GM12801 (cell line): ENCODE data around the gene CMC2.

Experiments used
- CTCF ChIP-seq: IDR thresholded peaks from one replicate; pipeline ENCODE4 v1.5.1; 2011; ENCODE audit warnings: control low read depth; ENCODE audit not compliant: insufficient read length; ENCODE audit errors: extremely low read depth

The CMC2 gene

GRCh38 chr16:81008505-81008789 is 1.8 kb upstream of the CMC2 start:
- no peak for TF ChIP-seq CTCF

- no peak for TF ChIP-seq CTCF
These were observed 373 bp downstream of the CMC2 start for GRCh38 chr16:81006211-81006812.

DNA sequence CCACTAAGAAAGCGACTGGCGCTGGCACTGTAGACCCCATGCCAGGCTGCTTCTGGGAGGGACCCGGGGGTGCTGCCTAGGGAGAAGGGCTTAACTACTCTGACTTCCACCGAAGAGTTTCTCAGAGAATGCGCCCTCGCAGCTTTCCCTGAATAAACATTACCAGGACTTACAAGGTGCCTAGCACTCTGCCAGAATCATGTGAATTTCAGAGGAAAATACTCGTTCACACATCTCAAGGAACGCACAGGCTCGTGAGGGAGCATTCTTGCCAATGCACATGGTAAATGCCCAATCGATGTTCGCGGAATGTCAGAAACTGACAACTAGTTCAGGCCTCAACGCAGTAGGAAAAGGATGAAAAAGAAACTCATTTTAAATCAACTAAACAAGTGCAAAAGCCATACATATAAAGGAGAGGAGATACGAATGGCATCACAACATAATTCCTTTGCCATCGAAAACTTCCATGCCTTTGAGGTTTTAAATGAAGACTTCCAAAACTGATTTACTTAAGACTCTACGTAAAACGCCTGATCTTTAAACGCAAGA is 999 bp downstream of the CMC2 start:
- TF ChIP-seq CTCF, result no peak

GRCh38 chr16:81004646-81005353 is 1.9 kb downstream of the CMC2 start:
- no peak for TF ChIP-seq CTCF

DNA sequence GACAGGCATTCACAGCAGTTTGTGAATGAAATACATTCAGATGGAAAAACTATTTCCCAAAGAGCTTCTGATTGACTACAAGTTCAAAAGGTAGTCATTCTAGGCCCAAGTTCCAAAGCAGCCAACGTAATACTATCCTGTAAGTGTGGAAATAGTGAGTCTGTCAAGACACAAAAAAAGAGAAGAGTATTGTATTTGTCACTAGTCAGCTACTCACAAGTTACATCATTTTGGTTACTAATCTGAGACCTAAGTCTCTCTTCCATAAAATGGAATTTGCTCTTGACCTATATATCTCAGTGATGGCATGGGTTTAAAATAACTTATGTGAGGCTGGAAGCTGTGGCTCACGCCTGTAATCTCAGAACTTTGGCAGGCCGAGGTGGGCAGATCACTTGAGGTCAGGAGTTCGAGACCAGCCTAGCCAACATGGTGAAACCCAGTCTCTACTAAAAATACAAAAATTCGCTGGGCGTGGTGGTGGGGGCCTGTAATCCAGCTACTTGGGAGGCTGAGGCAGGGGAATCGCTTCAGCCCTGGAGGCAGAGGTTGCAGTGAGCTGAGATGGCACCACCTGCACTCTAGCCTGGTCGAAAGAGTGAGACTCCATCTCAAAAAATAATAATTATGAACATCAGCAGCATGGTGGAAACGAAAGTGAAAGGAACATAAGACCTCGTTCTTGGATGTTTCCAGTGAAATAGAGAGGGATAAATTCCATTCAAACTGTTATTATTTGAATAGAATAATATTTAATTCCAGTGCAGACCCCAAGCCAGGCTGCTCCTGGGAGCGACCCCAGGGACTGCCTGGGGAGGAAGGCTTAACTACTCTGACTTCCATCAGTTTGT is 2.9 kb downstream of the CMC2 start:
- TF ChIP-seq CTCF, result no peak

- TF ChIP-seq CTCF, result no peak
These were observed 3.6 kb downstream of the CMC2 start for GRCh38 chr16:81003064-81003463.

DNA sequence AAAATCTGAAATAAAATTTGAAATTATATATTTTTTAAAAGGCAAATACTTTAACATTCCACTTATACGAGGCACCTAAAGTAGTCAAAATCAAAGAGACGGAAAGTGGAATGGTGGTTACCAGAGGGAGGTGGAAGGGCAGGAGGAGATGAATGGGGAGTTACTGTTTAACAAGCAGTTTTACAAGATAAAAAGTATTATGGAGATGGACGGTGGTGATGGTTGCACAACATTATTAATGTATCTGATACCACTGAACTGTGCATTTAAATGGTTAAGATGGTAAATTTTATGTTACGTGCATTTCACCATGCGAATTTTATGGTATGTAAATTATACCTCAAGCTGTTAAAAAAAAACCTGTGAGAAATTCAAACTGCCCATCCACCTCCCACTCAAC is 5.4 kb downstream of the CMC2 start:
- TF ChIP-seq CTCF, result no peak
